ENCODE results near the gene GEMIN7.

GEMIN7 gene

GRCh38 chr19:45128806-45129205, 49.7 kb downstream of the GEMIN7 start:
- DNase-seq (ENCODE audit: low read depth): no peak

- DNase-seq (ENCODE audit: low read depth): no peak
These were observed 51.2 kb downstream of the GEMIN7 start for GRCh38 chr19:45130236-45130635.

- no peak for DNase-seq (ENCODE audit: low read depth)
These were observed 52.0 kb downstream of the GEMIN7 start for GRCh38 chr19:45130888-45131615.

GRCh38 chr19:45133661-45134060, 54.6 kb downstream of the GEMIN7 start:
- DNase-seq (ENCODE audit: low read depth): no peak

GRCh38 chr19:45135176-45135885, 56.3 kb downstream of the GEMIN7 start:
- DNase-seq (ENCODE audit: low read depth): no peak

GRCh38 chr19:45136507-45137178, 57.6 kb downstream of the GEMIN7 start:
- DNase-seq (ENCODE audit: low read depth): no peak

GRCh38 chr19:45137179-45137761, 58.2 kb downstream of the GEMIN7 start:
- DNase-seq (ENCODE audit: low read depth): no peak

- DNase-seq (ENCODE audit: low read depth): no peak
These were observed 59.3 kb downstream of the GEMIN7 start for GRCh38 chr19:45138303-45138751.

GRCh38 chr19:45139286-45140143, 60.5 kb downstream of the GEMIN7 start:
- DNase-seq (ENCODE audit: low read depth): no peak

GRCh38 chr19:45140144-45140503, 61.1 kb downstream of the GEMIN7 start:
- no peak for DNase-seq (ENCODE audit: low read depth)

GRCh38 chr19:45140533-45140932, 61.5 kb downstream of the GEMIN7 start:
- DNase-seq (ENCODE audit: low read depth): no peak

Measured in stimulated activated CD8-positive, alpha-beta memory T cell treated with anti-CD3 and anti-CD28 coated beads, Interleukin-15, amount 100 ng/mL, for 24 hours (primary cell).